NCI-H1048 (cell line): ENCODE results near the gene ST8SIA4.
"Not testable (repeated sequence)": the region's sequence is repeated elsewhere in the genome, so short reads cannot be mapped to it uniquely, and the experiment has no call there.

Experiments
- DNase-seq: peaks from one replicate; lab custom pipeline; 2025; lab: John Stamatoyannopoulos, UW

ST8SIA4 gene

GRCh38 chr5:100828071-100828897 lies 74.8 kb downstream of the ST8SIA4 start:
- no peak for DNase-seq

- no peak for DNase-seq
These were observed 75.6 kb downstream of the ST8SIA4 start for GRCh38 chr5:100827481-100827889.

GRCh38 chr5:100826133-100826532 lies 76.9 kb downstream of the ST8SIA4 start:
- DNase-seq = no peak

GRCh38 chr5:100824635-100825034 lies 78.4 kb downstream of the ST8SIA4 start:
- no peak for DNase-seq

- no peak for DNase-seq
These were observed 79.3 kb downstream of the ST8SIA4 start for GRCh38 chr5:100823812-100824211.

GRCh38 chr5:100821751-100822150 lies 81.3 kb downstream of the ST8SIA4 start:
- DNase-seq = no peak

GRCh38 chr5:100818340-100818739 lies 84.7 kb downstream of the ST8SIA4 start:
- no peak for DNase-seq

GRCh38 chr5:100803397-100803796 lies 99.7 kb downstream of the ST8SIA4 start:
- DNase-seq = no peak

- DNase-seq = no peak
These were observed 100.9 kb downstream of the ST8SIA4 start for GRCh38 chr5:100802208-100802607.

GRCh38 chr5:100800562-100800961 lies 102.5 kb downstream of the ST8SIA4 start:
- no peak for DNase-seq

- DNase-seq = no peak
These were observed 103.9 kb downstream of the ST8SIA4 start for GRCh38 chr5:100799166-100799565.

- DNase-seq = no peak
These were observed 105.2 kb downstream of the ST8SIA4 start for GRCh38 chr5:100797861-100798260.

GRCh38 chr5:100796851-100797250 lies 106.2 kb downstream of the ST8SIA4 start:
- no peak for DNase-seq

- no peak for DNase-seq
These were observed 108.2 kb downstream of the ST8SIA4 start for GRCh38 chr5:100794844-100795243.

- no peak for DNase-seq
These were observed 108.9 kb downstream of the ST8SIA4 start for GRCh38 chr5:100794218-100794617.

GRCh38 chr5:100792781-100793180 lies 110.3 kb downstream of the ST8SIA4 start:
- DNase-seq = no peak

- no peak for DNase-seq
These were observed 111.7 kb downstream of the ST8SIA4 start for GRCh38 chr5:100791391-100791790.

- DNase-seq = no peak
These were observed 112.1 kb downstream of the ST8SIA4 start for GRCh38 chr5:100790951-100791350.

GRCh38 chr5:100790170-100790665 lies 112.9 kb downstream of the ST8SIA4 start:
- no peak for DNase-seq

GRCh38 chr5:100789694-100790093 lies 113.4 kb downstream of the ST8SIA4 start:
- no peak for DNase-seq

- DNase-seq = no peak
These were observed 114.7 kb downstream of the ST8SIA4 start for GRCh38 chr5:100788417-100788816.

GRCh38 chr5:100787648-100788047 lies 115.4 kb downstream of the ST8SIA4 start:
- DNase-seq = no peak

GRCh38 chr5:100785536-100785935 lies 117.5 kb downstream of the ST8SIA4 start:
- DNase-seq = not testable (repeated sequence)

GRCh38 chr5:100780376-100780870 lies 122.7 kb downstream of the ST8SIA4 start:
- no peak for DNase-seq
